ENCODE results near the gene APIP. TPM values are rescaled to one million over a fixed set of nuclear protein-coding genes. Genes with fewer than 3 reads are reported as not detected.

Gene APIP, protein sequence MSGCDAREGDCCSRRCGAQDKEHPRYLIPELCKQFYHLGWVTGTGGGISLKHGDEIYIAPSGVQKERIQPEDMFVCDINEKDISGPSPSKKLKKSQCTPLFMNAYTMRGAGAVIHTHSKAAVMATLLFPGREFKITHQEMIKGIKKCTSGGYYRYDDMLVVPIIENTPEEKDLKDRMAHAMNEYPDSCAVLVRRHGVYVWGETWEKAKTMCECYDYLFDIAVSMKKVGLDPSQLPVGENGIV
- polyA plus RNA-seq (2011; rRNA removed) = 10.0 and 18.2 TPM in 2 replicates
- 2.6 TPM in 2 replicates for polyA minus RNA-seq (2011; rRNA and poly(A)+ RNA removed)

DNA sequence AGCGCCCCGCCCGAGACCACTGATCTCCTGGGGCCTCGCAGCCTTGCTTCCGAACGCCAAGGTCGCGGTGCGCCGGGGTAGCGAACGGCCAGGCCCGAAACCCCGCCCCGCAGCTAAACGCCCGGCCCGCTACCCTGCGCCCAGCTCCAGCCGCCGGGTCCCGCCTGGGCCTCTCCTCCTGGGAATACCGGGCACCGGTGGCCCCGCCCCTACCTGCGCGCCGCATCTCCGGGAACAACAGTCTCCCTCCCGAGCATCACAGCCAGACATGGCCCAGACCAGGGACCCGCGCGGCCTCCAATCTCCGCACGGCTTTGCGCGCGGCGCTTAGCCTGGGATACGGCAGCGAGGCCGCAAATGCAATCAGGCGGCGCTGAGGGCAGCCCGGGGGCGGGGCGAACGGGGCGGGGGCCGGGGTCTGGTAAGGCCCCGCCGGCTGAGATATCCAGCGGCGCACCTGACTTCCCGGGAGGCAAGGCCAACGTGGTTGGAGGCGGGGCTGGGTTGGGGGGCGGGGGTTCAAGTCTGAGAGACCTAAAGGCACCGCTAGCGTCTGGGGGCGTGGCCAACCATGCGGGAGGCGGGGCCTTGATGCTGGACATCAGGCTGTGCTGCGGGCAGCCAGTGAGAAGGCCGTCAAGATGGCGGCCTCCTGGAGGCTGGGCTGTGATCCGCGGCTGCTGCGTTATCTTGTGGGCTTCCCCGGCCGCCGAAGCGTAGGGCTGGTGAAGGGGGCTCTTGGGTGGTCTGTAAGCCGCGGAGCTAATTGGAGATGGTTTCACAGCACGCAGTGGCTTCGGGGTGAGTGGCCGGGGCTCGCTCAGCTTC lies at the start of gene APIP, which contains the start of gene PDHX:
APIP (minus strand) TSS at position 365 of the 828 bp plus-strand sequence; CDS start at position 270, 95 bp downstream.
PDHX (plus strand) TSS at position 604 of the 828 bp plus-strand sequence; CDS start at position 642, 38 bp downstream.
- ChIA-PET POLR2A (no interaction called here), CTCF (interaction anchor here (0.8 to 1.9 kb wide), 5 partner anchors 11 to 477 kb away, joined by 3 to 7 read pairs (median 3); no protein-coding TSS in a partner anchor)
- H3K4me3 ChIP-seq (ENCODE audit: low read depth, low read length) = peak within 1 kb of the TSS; percentile 91
- TF ChIP-seq, protein P1, sequence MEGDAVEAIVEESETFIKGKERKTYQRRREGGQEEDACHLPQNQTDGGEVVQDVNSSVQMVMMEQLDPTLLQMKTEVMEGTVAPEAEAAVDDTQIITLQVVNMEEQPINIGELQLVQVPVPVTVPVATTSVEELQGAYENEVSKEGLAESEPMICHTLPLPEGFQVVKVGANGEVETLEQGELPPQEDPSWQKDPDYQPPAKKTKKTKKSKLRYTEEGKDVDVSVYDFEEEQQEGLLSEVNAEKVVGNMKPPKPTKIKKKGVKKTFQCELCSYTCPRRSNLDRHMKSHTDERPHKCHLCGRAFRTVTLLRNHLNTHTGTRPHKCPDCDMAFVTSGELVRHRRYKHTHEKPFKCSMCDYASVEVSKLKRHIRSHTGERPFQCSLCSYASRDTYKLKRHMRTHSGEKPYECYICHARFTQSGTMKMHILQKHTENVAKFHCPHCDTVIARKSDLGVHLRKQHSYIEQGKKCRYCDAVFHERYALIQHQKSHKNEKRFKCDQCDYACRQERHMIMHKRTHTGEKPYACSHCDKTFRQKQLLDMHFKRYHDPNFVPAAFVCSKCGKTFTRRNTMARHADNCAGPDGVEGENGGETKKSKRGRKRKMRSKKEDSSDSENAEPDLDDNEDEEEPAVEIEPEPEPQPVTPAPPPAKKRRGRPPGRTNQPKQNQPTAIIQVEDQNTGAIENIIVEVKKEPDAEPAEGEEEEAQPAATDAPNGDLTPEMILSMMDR (IDR thresholded peaks at IDR 0.05; ENCODE audit: insufficient read depth, low read depth, low read length) = no peak
- H3K27me3 ChIP-seq (ENCODE audit: control insufficient read depth, insufficient read depth, low read length) = no peaks in the 10 kb centered on the region
- DNase-seq (ENCODE audit: low read depth) = peak; percentile 86
- no peaks in the 10 kb centered on the region; the same call in 1 of the 2 replicates for H3K36me3 ChIP-seq (ENCODE audit: control insufficient read depth, insufficient read depth, low read length)

DNA sequence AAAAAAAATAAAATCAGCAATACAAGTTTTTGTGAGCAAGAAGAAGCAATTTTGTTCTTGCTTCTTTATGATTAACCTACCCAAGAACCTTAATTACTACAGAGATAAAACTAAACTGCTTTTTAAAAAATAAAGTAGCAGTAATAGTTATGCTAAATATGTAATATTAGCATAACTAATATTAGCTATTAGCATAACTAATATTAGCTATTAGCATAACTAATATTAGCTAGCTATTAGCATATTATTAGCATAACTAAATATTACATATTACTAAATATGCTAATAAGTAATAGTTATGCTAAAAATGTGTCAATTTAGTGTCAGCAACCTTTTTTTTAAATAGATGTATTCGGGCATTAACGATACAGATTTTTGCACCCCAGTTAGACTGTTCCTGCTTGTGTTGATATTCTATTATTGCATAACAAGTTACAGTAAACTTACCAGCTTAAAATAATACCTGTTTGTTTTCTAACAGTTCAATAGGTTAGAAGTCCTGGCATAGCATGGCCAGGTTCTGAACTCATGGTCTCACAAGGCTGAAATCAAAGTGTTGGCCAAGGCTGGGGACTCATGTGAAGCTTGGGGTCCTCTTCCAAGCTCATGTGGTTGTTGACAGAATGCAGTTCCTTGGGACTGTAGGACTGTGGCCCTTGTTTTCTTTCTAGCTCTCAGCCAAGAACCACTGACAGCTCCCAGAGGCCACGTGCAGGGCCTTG lies 48.6 kb upstream of the APIP start:
- TF ChIP-seq, protein P1 (IDR thresholded peaks at IDR 0.05; ENCODE audit: insufficient read depth, low read depth, low read length) = no peak
- Histone ChIP-seq H3K36me3 (ENCODE audit: control insufficient read depth, insufficient read depth, low read length) (0 out of 2 replicates have a peak, but pooled peaks cover 1% of the 10 kb centered on the region), H3K27me3 (ENCODE audit: control insufficient read depth, insufficient read depth, low read length) (no peaks in the 10 kb centered on the region), H3K4me3 (ENCODE audit: low read depth, low read length) (no peak overlapping the region)
- ChIA-PET POLR2A (no interaction called here), CTCF (no interaction called here)
- no peak for DNase-seq (ENCODE audit: low read depth)

DNA sequence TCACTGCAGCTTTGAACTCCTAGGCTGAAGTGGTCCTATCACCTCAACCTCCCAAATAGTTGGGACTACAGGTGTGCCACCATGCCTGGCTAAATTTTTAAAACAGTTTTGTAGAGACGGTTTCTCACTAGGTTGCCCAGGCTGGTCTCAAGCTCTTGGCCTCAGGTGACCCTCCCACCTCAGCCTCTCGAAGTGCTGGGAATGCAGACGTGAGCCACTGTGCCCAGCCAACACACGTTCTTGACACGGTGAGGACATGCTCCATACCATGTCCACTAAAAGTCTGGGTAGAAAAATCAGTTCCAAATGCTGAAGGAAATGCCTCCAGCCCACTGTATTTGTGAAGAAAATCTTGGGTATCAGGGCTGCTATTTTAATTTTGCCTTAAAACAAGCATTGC lies 47.2 kb upstream of the APIP start:
- Histone ChIP-seq H3K4me3 (ENCODE audit: low read depth, low read length) (no peak overlapping the region), H3K27me3 (ENCODE audit: control insufficient read depth, insufficient read depth, low read length) (no peaks in the 10 kb centered on the region), H3K36me3 (ENCODE audit: control insufficient read depth, insufficient read depth, low read length) (0 out of 2 replicates have a peak, but pooled peaks cover 1% of the 10 kb centered on the region)
- POLR2A ChIA-PET = no interaction called here
- DNase-seq (ENCODE audit: low read depth) = no peak
- CTCF ChIA-PET = no interaction called here
- TF ChIP-seq, protein P1 (IDR thresholded peaks at IDR 0.05; ENCODE audit: insufficient read depth, low read depth, low read length) = no peak

DNA sequence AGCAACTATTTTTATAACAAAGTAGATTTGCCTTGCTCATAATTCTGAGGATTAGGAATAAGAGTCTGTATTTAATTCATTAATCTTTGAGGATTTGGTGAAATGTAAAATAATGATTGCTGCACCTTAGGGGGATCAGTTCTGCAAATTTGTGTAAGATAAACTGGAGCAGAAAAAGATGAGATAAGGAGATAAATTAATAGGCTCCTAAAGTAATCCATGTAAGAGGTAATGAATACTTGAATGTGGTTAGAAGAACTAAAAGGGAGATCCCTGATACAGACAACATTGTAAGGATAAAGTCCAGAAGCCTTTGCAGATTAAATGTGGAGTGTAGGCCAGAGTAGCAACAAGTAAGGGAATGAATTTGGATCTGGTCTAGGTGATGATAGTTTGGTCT lies 45.9 kb upstream of the APIP start:
- TF ChIP-seq, protein P1 (IDR thresholded peaks at IDR 0.05; ENCODE audit: insufficient read depth, low read depth, low read length) = no peak
- H3K27me3 ChIP-seq (ENCODE audit: control insufficient read depth, insufficient read depth, low read length) = no peaks in the 10 kb centered on the region
- no peak for DNase-seq (ENCODE audit: low read depth)
- ChIA-PET POLR2A (no interaction called here), CTCF (no interaction called here)
- 0 out of 2 replicates have a peak, but pooled peaks cover 1% of the 10 kb centered on the region for H3K36me3 ChIP-seq (ENCODE audit: control insufficient read depth, insufficient read depth, low read length)
- H3K4me3 ChIP-seq (ENCODE audit: low read depth, low read length) = no peak overlapping the region
